ENCODE data around the gene USP17L19.
"Not testable (repeated sequence)": the region's sequence is repeated elsewhere in the genome, so short reads cannot be mapped to it uniquely, and the experiment has no call there.

Gene USP17L19

GRCh38 chr4:9253078-9253477 lies at the start of gene USP17L19:
Gene USP17L19 (plus strand): TSS chr4:9253378. CDS start chr4:9253378, 0 bp downstream.
- H3K36me3 ChIP-seq (ENCODE audit: insufficient read depth, low read length); H3K9ac ChIP-seq (ENCODE audit: low read depth, low read length); H3K4me1 ChIP-seq (ENCODE audit: insufficient read depth, low read length); H3K9me3 ChIP-seq (ENCODE audit: control insufficient read depth, insufficient read depth, low read length): not testable (repeated sequence)

- H3K36me3 ChIP-seq (ENCODE audit: insufficient read depth, low read length); H3K9ac ChIP-seq (ENCODE audit: low read depth, low read length); H3K9me3 ChIP-seq (ENCODE audit: control insufficient read depth, insufficient read depth, low read length); H3K4me1 ChIP-seq (ENCODE audit: insufficient read depth, low read length): not testable (repeated sequence)
Measured at GRCh38 chr4:9210357-9210756, 42.8 kb upstream of the USP17L19 start, which contains the start of gene USP17L10. Gene USP17L10 (plus strand): TSS chr4:9210657. CDS start chr4:9210657, 0 bp downstream.

DNA sequence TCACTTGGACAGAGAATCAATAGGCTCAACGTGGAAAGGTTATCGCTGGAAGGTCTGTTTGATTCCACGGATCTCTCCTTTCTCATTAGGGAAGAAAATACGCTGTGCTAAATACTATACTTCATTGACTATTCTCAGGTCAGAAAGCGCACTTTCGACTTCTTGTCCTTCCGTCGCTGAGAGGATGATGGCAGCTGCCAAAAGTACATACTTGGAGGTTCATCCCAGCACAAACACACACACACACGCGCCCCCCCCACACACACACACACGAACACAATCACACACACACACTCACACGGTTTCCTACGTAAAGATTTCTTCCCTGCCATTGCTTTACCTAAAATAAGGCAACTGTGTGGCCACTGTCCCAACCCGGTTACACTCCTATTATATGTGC lies 38.5 kb upstream of the USP17L19 start:
- not testable (repeated sequence) for H3K9me3 ChIP-seq (ENCODE audit: control insufficient read depth, insufficient read depth, low read length); H3K4me1 ChIP-seq (ENCODE audit: insufficient read depth, low read length); H3K36me3 ChIP-seq (ENCODE audit: insufficient read depth, low read length); H3K9ac ChIP-seq (ENCODE audit: low read depth, low read length)

DNA sequence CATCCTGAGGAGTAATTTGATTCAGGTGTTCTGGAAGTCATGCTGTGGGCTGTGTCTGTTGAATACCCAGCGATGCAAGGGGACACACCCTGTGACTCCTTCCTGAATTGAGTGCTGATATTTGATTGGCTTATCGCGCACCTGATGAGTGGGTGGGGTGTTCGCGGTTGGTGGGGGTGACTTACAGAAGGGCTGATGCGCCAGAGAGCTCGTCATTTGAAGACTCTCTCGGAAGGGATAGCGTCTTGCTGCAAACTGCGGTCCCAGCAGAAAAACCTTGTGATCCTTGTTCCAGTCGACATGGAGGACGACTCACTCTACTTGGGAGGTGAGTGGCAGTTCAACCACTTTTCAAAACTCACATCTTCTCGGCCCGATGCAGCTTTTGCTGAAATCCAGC lies 38.1 kb upstream of the USP17L19 start, which contains the start of gene USP17L11:
Gene USP17L11 (plus strand): TSS at position 301 of the 400 bp plus-strand sequence. CDS start 0 bp downstream, at position 301.
- not testable (repeated sequence) for H3K9me3 ChIP-seq (ENCODE audit: control insufficient read depth, insufficient read depth, low read length); H3K4me1 ChIP-seq (ENCODE audit: insufficient read depth, low read length); H3K9ac ChIP-seq (ENCODE audit: low read depth, low read length); H3K36me3 ChIP-seq (ENCODE audit: insufficient read depth, low read length)

DNA sequence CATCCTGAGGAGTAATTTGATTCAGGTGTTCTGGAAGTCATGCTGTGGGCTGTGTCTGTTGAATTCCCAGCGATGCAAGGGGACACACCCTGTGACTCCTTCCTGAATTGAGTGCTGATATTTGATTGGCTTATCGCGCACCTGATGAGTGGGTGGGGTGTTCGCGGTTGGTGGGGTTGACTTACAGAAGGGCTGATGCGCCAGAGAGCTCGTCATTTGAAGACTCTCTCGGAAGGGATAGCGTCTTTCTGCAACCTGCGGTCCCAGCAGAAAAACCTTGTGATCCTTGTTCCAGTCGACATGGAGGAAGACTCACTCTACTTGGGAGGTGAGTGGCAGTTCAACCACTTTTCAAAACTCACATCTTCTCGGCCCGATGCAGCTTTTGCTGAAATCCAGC lies 33.3 kb upstream of the USP17L19 start, which contains the start of gene USP17L12:
Gene USP17L12 (plus strand): TSS at position 301 of the 400 bp plus-strand sequence. CDS start 0 bp downstream, at position 301.
- H3K9ac ChIP-seq (ENCODE audit: low read depth, low read length); H3K4me1 ChIP-seq (ENCODE audit: insufficient read depth, low read length); H3K9me3 ChIP-seq (ENCODE audit: control insufficient read depth, insufficient read depth, low read length); H3K36me3 ChIP-seq (ENCODE audit: insufficient read depth, low read length): not testable (repeated sequence)

DNA sequence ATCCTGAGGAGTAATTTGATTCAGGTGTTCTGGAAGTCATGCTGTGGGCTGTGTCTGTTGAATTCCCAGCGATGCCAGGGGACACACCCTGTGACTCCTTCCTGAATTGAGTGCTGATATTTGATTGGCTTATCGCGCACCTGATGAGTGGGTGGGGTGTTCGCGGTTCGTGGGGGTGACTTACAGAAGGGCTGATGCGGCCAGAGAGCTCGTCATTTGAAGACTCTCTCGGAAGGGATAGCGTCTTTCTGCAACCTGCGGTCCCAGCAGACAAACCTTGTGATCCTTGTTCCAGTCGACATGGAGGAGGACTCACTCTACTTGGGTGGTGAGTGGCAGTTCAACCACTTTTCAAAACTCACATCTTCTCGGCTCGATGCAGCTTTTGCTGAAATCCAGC lies 28.6 kb upstream of the USP17L19 start, which contains the start of gene USP17L13:
Gene USP17L13 (plus strand): TSS at position 301 of the 400 bp plus-strand sequence. CDS start 0 bp downstream, at position 301.
- H3K4me1 ChIP-seq (ENCODE audit: insufficient read depth, low read length); H3K9ac ChIP-seq (ENCODE audit: low read depth, low read length); H3K9me3 ChIP-seq (ENCODE audit: control insufficient read depth, insufficient read depth, low read length); H3K36me3 ChIP-seq (ENCODE audit: insufficient read depth, low read length): not testable (repeated sequence)

DNA sequence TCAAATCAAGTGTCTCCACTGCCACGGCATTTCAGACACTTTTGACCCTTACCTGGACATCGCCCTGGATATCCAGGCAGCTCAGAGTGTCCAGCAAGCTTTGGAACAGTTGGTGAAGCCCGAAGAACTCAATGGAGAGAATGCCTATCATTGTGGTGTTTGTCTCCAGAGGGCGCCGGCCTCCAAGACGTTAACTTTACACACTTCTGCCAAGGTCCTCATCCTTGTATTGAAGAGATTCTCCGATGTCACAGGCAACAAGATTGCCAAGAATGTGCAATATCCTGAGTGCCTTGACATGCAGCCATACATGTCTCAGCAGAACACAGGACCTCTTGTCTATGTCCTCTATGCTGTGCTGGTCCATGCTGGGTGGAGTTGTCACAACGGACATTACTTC lies 22.9 kb upstream of the USP17L19 start:
- H3K36me3 ChIP-seq (ENCODE audit: insufficient read depth, low read length); H3K4me1 ChIP-seq (ENCODE audit: insufficient read depth, low read length); H3K9me3 ChIP-seq (ENCODE audit: control insufficient read depth, insufficient read depth, low read length); H3K9ac ChIP-seq (ENCODE audit: low read depth, low read length): not testable (repeated sequence)

DNA sequence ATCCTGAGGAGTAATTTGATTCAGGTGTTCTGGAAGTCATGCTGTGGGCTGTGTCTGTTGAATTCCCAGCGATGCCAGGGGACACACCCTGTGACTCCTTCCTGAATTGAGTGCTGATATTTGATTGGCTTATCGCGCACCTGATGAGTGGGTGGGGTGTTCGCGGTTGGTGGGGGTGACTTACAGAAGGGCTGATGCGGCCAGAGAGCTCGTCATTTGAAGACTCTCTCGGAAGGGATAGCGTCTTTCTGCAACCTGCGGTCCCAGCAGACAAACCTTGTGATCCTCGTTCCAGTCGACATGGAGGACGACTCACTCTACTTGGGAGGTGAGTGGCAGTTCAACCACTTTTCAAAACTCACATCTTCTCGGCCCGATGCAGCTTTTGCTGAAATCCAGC lies 19.1 kb upstream of the USP17L19 start, which contains the start of gene USP17L15:
Gene USP17L15 (plus strand): TSS at position 301 of the 400 bp plus-strand sequence. CDS start 0 bp downstream, at position 301.
- not testable (repeated sequence) for H3K9ac ChIP-seq (ENCODE audit: low read depth, low read length); H3K4me1 ChIP-seq (ENCODE audit: insufficient read depth, low read length); H3K9me3 ChIP-seq (ENCODE audit: control insufficient read depth, insufficient read depth, low read length)

GRCh38 chr4:9238461-9238860 lies 14.7 kb upstream of the USP17L19 start:
- H3K36me3 ChIP-seq (ENCODE audit: insufficient read depth, low read length); H3K9me3 ChIP-seq (ENCODE audit: control insufficient read depth, insufficient read depth, low read length); H3K4me1 ChIP-seq (ENCODE audit: insufficient read depth, low read length); H3K9ac ChIP-seq (ENCODE audit: low read depth, low read length): not testable (repeated sequence)

More for the DNA sequence above, 19.1 kb upstream of the USP17L19 start, which contains the start of gene USP17L15:
- not testable (repeated sequence) for H3K36me3 ChIP-seq (ENCODE audit: insufficient read depth, low read length)

- not testable (repeated sequence) for H3K36me3 ChIP-seq (ENCODE audit: insufficient read depth, low read length); H3K4me1 ChIP-seq (ENCODE audit: insufficient read depth, low read length); H3K9ac ChIP-seq (ENCODE audit: low read depth, low read length); H3K9me3 ChIP-seq (ENCODE audit: control insufficient read depth, insufficient read depth, low read length)
Measured at GRCh38 chr4:9243579-9243978, 9.6 kb upstream of the USP17L19 start, which contains the start of gene USP17L17. Gene USP17L17 (plus strand): TSS chr4:9243879. CDS start chr4:9243879, 0 bp downstream.

- H3K36me3 ChIP-seq (ENCODE audit: insufficient read depth, low read length); H3K4me1 ChIP-seq (ENCODE audit: insufficient read depth, low read length): not testable (repeated sequence)
Measured at GRCh38 chr4:9247953-9248680, 5.1 kb upstream of the USP17L19 start, which contains the start of gene USP17L18. Gene USP17L18 (plus strand): TSS chr4:9248630. CDS start chr4:9248630, 0 bp downstream.

DNA sequence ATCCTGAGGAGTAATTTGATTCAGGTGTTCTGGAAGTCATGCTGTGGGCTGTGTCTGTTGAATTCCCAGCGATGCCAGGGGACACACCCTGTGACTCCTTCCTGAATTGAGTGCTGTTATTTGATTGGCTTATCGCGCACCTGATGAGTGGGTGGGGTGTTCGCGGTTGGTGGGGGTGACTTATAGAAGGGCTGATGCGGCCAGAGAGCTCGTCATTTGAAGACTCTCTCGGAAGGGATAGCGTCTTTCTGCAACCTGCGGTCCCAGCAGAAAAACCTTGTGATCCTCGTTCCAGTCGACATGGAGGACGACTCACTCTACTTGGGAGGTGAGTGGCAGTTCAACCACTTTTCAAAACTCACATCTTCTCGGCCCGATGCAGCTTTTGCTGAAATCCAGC lies 4.6 kb downstream of the USP17L19 start, which contains the start of gene USP17L20:
Gene USP17L20 (plus strand): TSS at position 301 of the 400 bp plus-strand sequence. CDS start 0 bp downstream, at position 301.
- H3K9me3 ChIP-seq (ENCODE audit: control insufficient read depth, insufficient read depth, low read length): not testable (repeated sequence)

More at GRCh38 chr4:9247953-9248680, 5.1 kb upstream of the USP17L19 start, which contains the start of gene USP17L18:
- not testable (repeated sequence) for H3K9ac ChIP-seq (ENCODE audit: low read depth, low read length); H3K9me3 ChIP-seq (ENCODE audit: control insufficient read depth, insufficient read depth, low read length)

DNA sequence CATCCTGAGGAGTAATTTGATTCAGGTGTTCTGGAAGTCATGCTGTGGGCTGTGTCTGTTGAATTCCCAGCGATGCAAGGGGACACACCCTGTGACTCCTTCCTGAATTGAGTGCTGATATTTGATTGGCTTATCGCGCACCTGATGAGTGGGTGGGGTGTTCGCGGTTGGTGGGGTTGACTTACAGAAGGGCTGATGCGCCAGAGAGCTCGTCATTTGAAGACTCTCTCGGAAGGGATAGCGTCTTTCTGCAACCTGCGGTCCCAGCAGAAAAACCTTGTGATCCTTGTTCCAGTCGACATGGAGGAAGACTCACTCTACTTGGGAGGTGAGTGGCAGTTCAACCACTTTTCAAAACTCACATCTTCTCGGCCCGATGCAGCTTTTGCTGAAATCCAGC lies 9.4 kb downstream of the USP17L19 start, which contains the start of gene USP17L21:
Gene USP17L21 (plus strand): TSS at position 301 of the 400 bp plus-strand sequence. CDS start 0 bp downstream, at position 301.
- not testable (repeated sequence) for H3K9ac ChIP-seq (ENCODE audit: low read depth, low read length); H3K9me3 ChIP-seq (ENCODE audit: control insufficient read depth, insufficient read depth, low read length); H3K36me3 ChIP-seq (ENCODE audit: insufficient read depth, low read length); H3K4me1 ChIP-seq (ENCODE audit: insufficient read depth, low read length)

More for the DNA sequence above, 4.6 kb downstream of the USP17L19 start, which contains the start of gene USP17L20:
- H3K4me1 ChIP-seq (ENCODE audit: insufficient read depth, low read length); H3K9ac ChIP-seq (ENCODE audit: low read depth, low read length); H3K36me3 ChIP-seq (ENCODE audit: insufficient read depth, low read length): not testable (repeated sequence)

GRCh38 chr4:9267319-9267718 lies 14.1 kb downstream of the USP17L19 start, which contains the start of gene USP17L22:
Gene USP17L22 (plus strand): TSS chr4:9267619. CDS start chr4:9267619, 0 bp downstream.
- H3K4me1 ChIP-seq (ENCODE audit: insufficient read depth, low read length); H3K36me3 ChIP-seq (ENCODE audit: insufficient read depth, low read length); H3K9ac ChIP-seq (ENCODE audit: low read depth, low read length); H3K9me3 ChIP-seq (ENCODE audit: control insufficient read depth, insufficient read depth, low read length): not testable (repeated sequence)

- not testable (repeated sequence) for H3K9ac ChIP-seq (ENCODE audit: low read depth, low read length); H3K9me3 ChIP-seq (ENCODE audit: control insufficient read depth, insufficient read depth, low read length); H3K4me1 ChIP-seq (ENCODE audit: insufficient read depth, low read length); H3K36me3 ChIP-seq (ENCODE audit: insufficient read depth, low read length)
Measured at GRCh38 chr4:9271719-9272118, 18.5 kb downstream of the USP17L19 start.
